H1 (cell line): ENCODE measurements around the gene PPID.

Experiments used
- CEBPB ChIP-seq: IDR thresholded peaks from 2 replicates; pipeline ENCODE4 v1.6.1; 2012; ENCODE audit warnings: low read depth, low read length
- GABPA ChIP-seq: IDR thresholded peaks from 2 replicates; pipeline ENCODE4 v1.6.1; 2011; ENCODE audit warnings: mild to moderate bottlenecking, low read length, moderate library complexity, borderline replicate concordance; ENCODE audit not compliant: insufficient read depth
- JUND ChIP-seq: IDR thresholded peaks from 2 replicates; pipeline ENCODE4 v1.6.1; 2011; ENCODE audit warnings: mild to moderate bottlenecking, improper control_type of control experiment, low read length
- NRF1 ChIP-seq: IDR thresholded peaks from 2 replicates; pipeline ENCODE4 v1.6.1; 2011; ENCODE audit warnings: mild to moderate bottlenecking, low read depth, low read length, improper control_type of control experiment
- RNF2 ChIP-seq: fragments of 200-900, 300-1000 bp; sonication (generic); IDR thresholded peaks from 2 replicates; pipeline ENCODE4 v1.7.1; 2016; ENCODE audit warnings: borderline replicate concordance, low read depth, mild to moderate bottlenecking, antibody characterized with exemption, low read length; ENCODE audit not compliant: poor library complexity, severe bottlenecking; ENCODE audit errors: missing control alignments
- RXRA ChIP-seq: IDR thresholded peaks from 2 replicates; pipeline ENCODE4 v1.6.1; 2011; ENCODE audit warnings: low read depth, mild to moderate bottlenecking, low read length, moderate library complexity; ENCODE audit not compliant: insufficient read depth
- TBP ChIP-seq: IDR thresholded peaks from 2 replicates; pipeline ENCODE4 v1.6.1; 2011; ENCODE audit warnings: low read depth, low read length, improper control_type of control experiment
- TF ChIP-seq, protein P1 (sequence below): IDR thresholded peaks from 2 replicates; pipeline ENCODE4 v1.6.1; 2012; ENCODE audit warnings: inconsistent platforms
- TF ChIP-seq, protein P2 (sequence below), 3 experiments: IDR thresholded peaks; 1 replicate in 2 of 3; 2 replicates in 1 of 3; pipeline versions ENCODE4 v1.5.1 to v1.6.1; 2011; ENCODE audit warnings: low read length in 3 of 3, mild to moderate bottlenecking in 3 of 3, inconsistent platforms in 2 of 3, low read depth in 1 of 3, moderate library complexity in 1 of 3; ENCODE audit not compliant: insufficient read depth in 1 of 3; ENCODE audit errors: control extremely low read depth in 1 of 3
- TF ChIP-seq, protein P3 (sequence below): IDR thresholded peaks from 2 replicates; pipeline ENCODE4 v1.6.1; 2011; ENCODE audit warnings: low read length, improper control_type of control experiment

DNA sequence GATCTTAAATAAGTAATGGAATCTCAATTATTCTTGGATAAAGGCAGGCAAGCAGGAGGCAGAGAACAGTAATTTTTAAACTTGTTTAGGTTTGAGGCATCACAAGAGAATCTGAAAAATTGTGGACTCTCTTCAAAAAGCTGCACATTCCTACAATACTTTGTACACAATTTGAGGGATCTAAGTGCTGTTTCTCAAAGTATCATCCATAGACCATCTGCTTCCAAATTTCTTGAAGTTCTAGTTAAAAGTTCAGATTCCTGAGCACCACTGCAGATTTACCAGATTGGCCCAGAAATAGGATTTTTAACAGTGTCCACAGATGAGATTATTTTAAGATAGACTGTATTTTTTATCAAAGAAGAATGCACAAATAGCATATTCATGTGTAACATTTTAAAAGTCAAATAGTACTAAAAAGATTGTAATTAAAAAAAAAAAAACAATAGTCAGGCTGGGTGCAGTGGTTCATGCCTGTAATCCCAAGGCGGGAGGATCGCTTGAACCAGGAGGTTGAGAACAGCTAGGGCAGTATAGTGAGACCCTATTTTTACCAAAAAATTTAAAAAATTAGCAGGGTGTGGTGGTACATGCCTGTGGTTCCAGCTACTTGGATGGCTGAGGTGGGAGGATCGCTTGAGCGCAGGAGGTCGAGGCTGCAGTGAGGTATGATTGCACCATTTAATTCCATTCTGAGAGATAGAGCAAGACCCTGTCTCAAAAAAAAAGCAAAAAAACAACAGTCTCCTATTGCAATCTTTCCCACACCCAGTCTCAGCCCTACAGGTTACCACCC, 31.4 kb upstream of the PPID start:
- no peak for TF ChIP-seq GABPA
- TF ChIP-seq, protein P1, sequence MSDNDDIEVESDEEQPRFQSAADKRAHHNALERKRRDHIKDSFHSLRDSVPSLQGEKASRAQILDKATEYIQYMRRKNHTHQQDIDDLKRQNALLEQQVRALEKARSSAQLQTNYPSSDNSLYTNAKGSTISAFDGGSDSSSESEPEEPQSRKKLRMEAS: no peak
- TF ChIP-seq NRF1: no peak
- TF ChIP-seq JUND: no peak
- no peak for TF ChIP-seq CEBPB
- TF ChIP-seq, protein P2, sequence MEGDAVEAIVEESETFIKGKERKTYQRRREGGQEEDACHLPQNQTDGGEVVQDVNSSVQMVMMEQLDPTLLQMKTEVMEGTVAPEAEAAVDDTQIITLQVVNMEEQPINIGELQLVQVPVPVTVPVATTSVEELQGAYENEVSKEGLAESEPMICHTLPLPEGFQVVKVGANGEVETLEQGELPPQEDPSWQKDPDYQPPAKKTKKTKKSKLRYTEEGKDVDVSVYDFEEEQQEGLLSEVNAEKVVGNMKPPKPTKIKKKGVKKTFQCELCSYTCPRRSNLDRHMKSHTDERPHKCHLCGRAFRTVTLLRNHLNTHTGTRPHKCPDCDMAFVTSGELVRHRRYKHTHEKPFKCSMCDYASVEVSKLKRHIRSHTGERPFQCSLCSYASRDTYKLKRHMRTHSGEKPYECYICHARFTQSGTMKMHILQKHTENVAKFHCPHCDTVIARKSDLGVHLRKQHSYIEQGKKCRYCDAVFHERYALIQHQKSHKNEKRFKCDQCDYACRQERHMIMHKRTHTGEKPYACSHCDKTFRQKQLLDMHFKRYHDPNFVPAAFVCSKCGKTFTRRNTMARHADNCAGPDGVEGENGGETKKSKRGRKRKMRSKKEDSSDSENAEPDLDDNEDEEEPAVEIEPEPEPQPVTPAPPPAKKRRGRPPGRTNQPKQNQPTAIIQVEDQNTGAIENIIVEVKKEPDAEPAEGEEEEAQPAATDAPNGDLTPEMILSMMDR (IDR thresholded peaks at IDR 0.05; ENCODE audit: control extremely low read depth in 1 of 3, insufficient read depth in 1 of 3, low read depth in 1 of 3, low read length in 3 of 3): no peak
- TF ChIP-seq RXRA: no peak
- TF ChIP-seq, protein P3, sequence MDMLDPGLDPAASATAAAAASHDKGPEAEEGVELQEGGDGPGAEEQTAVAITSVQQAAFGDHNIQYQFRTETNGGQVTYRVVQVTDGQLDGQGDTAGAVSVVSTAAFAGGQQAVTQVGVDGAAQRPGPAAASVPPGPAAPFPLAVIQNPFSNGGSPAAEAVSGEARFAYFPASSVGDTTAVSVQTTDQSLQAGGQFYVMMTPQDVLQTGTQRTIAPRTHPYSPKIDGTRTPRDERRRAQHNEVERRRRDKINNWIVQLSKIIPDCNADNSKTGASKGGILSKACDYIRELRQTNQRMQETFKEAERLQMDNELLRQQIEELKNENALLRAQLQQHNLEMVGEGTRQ: no peak
- no peak for TF ChIP-seq TBP
- TF ChIP-seq RNF2: no peak
